HG03066 (cell line): ENCODE data around the gene SNAP29.

ENCODE experiments used
- ATAC-seq: cut with Tn5 transposase; IDR thresholded peaks from one replicate; pipeline ENCODE4 v1.9.1; 2021; ENCODE audit warnings: low read depth; ENCODE audit not compliant: unreplicated experiment

SNAP29 gene

GRCh38 chr22:20865875-20866445 is 7.2 kb downstream of the SNAP29 start:
- no peak for ATAC-seq

- ATAC-seq = no peak
These were observed 7.9 kb downstream of the SNAP29 start for GRCh38 chr22:20866736-20867135.

- no peak for ATAC-seq
These were observed 8.6 kb downstream of the SNAP29 start for GRCh38 chr22:20867179-20868024.

- no peak for ATAC-seq
These were observed 9.5 kb downstream of the SNAP29 start for GRCh38 chr22:20868025-20868962.

DNA sequence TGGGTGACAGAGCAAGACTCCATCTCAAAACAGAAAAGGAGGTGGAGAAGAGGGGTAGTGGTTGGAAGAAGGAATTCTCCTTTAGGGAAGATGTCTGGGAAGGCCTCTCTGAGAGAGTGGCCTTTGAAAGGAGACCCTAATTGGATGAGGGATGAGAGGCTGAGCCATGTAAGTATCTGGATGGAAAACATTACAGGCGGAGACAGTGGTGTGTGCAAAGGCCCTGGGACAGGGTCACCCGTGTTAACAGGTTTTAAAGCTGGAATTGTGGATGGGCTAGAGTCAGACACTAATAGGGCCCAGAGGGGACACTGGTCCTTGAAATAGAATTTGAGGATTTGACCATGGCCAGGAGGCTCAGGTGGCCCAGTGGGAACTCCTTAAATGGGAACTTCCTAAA is 10.4 kb downstream of the SNAP29 start:
- no peak for ATAC-seq

DNA sequence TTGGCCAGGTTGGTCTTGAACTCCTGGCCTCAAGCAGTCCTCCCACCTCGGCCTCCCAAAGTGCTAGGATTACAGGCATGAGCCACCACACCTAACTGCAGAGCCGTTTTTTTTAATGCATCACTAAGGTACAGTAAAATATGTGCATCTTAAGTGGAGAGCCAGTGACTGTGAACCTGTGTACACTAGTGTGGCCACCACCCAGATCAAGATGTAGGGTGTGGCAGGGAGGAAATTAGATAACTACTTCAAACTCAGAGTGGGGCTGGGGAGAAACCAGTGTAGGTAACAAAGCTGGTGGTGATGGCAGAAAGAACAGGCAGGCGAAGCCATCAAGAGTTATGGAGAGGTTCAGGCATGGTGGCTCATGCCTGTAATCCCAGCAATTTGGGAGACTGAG is 14.4 kb downstream of the SNAP29 start:
- no peak for ATAC-seq

GRCh38 chr22:20875296-20875695 is 16.5 kb downstream of the SNAP29 start:
- ATAC-seq = no peak

- ATAC-seq = no peak
These were observed 18.9 kb downstream of the SNAP29 start for GRCh38 chr22:20877715-20878114.

GRCh38 chr22:20881231-20881630 is 22.4 kb downstream of the SNAP29 start:
- no peak for ATAC-seq

- ATAC-seq = no peak
These were observed 23.3 kb downstream of the SNAP29 start for GRCh38 chr22:20881869-20882815.

- no peak for ATAC-seq
These were observed 24.0 kb downstream of the SNAP29 start for GRCh38 chr22:20882855-20883254.

DNA sequence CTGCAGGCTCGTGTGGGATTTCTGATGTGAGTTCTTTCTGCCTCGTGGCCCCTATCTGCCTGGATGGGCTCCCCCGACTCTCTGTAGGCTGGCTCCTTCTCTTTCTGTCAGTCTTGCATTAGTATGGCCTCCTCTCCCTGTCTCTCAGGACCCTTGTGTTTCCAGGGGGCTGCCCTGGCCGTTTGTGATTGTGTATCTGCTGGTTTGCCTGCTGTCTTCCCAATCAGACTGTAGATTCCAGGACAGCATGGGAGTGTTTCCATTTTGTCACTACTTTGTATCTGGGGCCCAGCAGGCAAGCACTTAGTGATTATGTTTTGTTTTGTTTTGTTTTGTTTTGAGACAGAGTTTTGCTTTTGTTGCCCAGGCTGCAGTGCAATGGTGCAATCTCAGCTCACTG is 25.6 kb downstream of the SNAP29 start:
- ATAC-seq = no peak

- no peak for ATAC-seq
These were observed 26.3 kb downstream of the SNAP29 start for GRCh38 chr22:20885017-20885556.

DNA sequence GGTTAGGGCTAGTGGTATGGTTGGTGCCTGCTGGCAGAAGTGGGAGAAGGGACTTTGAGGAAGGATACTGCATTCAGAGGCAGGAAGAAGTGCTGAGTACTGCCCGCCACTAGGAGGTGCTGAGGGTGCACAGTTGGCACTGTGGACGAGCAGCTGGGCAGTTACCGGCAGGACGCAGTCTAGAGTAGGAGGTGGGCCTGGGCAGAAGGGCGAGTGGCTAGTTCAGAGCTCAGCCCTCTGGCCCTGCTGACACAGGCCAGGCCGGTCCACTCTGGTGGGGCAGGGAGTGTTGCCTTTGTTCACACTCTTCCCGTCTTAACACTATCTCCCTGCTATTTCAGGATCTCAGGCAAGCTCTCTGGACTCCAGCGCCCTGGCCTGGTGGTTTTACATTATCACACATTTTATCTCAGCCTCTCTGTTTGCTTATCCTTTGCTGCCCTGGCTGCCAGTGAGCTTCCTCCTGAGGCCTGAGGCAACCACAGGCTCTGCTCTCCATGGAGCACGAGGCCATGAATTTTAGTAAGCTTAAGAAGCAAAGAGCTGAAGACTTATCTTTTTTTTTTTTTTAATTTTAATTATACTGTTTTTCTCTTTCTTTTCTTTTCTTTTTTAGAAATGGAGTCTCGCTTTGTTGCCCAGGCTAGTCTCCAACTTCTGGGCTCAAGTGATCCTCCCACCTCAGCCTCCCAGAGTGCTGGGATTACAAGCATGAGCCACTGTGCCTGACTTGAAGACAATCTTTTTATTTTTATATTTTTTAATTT is 26.9 kb downstream of the SNAP29 start:
- no peak for ATAC-seq

GRCh38 chr22:20887375-20887774 is 28.6 kb downstream of the SNAP29 start:
- no peak for ATAC-seq

DNA sequence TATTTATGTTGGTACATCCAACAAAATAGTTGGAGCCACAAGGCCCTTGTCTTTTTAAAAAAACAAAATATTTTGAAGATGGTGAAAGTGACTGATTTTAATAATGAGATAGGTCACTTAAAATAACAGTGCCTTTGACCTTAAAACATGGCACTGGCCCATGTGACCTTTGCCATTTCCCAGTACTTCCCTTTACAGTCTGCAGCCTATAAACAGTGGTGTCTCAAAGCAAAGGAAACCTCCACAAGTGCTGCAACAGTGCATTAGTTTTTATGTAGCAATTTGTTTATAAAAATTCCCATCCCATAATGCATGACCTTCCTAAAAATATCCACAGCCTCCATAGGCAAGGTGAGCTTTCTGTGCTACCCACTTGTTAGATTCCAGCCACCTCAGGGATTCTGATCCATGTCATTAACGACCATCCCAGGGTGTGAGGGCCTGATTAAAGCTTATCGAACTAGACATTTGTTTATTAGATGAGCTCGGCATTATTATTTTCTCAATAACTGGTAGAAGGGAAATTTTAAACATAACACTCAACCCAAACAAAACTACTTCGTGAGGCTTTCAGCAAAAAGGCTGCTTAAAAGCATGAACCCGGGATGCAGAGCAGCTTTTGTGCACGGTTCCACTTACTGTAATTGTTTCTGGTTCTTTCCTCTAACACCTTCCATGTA is 30.4 kb downstream of the SNAP29 start:
- ATAC-seq = no peak

DNA sequence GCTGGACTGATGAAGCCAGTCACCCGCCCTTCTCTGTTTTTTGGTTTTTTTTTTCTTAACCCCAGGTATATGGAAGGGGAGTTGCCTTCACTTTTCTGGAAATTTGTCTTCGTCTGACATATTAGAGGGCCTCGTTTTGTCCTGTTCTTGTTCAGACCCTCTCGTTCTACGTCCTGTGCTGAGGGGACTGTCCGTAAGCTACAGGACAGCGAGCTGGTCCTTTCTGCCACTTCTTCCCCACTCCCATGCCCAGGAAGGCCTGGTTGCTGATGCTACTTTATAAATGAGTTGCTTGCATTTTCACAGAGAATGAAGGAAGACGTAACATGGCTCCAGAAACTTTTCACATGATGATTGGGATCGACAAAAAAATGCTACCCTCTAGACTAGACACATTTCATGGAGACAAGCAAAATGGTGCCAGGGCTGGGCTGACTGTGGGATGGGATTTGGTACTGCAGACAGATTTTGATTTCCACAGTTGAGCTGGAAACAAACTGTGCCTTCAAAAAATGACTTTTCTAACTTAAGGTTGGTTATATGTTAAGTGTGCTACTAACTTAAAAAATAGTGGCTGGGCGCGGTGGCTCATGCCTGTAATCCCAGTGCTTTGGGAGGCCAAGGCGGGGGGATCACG is 31.2 kb downstream of the SNAP29 start:
- ATAC-seq = no peak

- ATAC-seq = no peak
These were observed 32.2 kb downstream of the SNAP29 start for GRCh38 chr22:20890975-20891374.
